ENCODE data around the gene JUND.

The JUND gene

DNA sequence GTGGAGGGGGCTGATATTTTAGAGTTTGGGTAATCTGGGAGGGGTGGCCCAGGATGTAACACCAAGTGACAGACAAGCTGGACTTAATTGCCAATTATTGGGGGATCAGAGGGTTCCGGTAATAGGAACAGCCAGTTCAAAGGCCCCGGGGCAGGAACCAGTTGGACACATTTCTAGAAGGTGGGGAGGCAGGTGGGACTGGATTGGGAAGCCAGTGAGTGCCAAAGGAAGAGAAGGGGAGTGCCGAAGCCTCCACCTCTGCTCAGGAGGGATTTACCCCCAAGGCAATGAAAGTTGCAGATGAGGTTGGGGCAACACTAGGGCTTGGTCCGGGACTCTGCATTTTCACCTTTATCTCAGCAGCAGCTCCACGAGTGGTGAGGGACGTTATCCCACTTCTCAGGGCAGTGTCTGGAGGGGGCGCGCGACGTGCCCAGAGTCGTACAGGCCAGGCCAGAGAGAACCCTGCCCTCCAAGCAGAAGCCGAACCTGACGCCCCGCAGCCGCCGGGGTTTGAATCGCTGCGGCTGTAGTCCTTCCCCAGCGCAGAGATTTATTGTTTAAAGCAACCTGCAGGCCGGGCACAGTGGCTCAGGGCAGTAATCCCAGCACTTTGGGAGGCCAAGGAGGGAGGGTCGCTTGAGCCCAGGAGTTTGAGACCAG is 5.7 kb upstream of the JUND start:
- DNase-seq (ENCODE audit: extremely low spot score): no peak
- CTCF ChIA-PET: no interaction called here
- TF ChIP-seq FOXM1 (IDR thresholded peaks at IDR 0.05; ENCODE audit: borderline replicate concordance): no peak
- TF ChIP-seq BHLHE40 (IDR thresholded peaks at IDR 0.05; ENCODE audit: borderline replicate concordance): no peak
- no peak for TF ChIP-seq ELF4 (IDR thresholded peaks at IDR 0.05)
- TF ChIP-seq PKNOX1 (IDR thresholded peaks at IDR 0.05): no peak
- no peak for TF ChIP-seq SUZ12 (IDR thresholded peaks at IDR 0.05)
- TF ChIP-seq SP1 (IDR thresholded peaks at IDR 0.05): no peak
- TF ChIP-seq LEF1 (IDR thresholded peaks at IDR 0.05; ENCODE audit: borderline replicate concordance): no peak
- TF ChIP-seq L3MBTL2 (conservative IDR thresholded peaks at IDR 0.05): no peak
- no peak for TF ChIP-seq NFRKB (IDR thresholded peaks at IDR 0.05)
- no peak for TF ChIP-seq ARNT (IDR thresholded peaks at IDR 0.05)
- TF ChIP-seq FOXK2 (IDR thresholded peaks at IDR 0.05): no peak
- no peak for TF ChIP-seq TARDBP (IDR thresholded peaks at IDR 0.05)
- TF ChIP-seq CTBP1 (IDR thresholded peaks at IDR 0.05; ENCODE audit: borderline replicate concordance): no peak
- no peak for TF ChIP-seq ZNF384 (IDR thresholded peaks at IDR 0.05)
- TF ChIP-seq HDGF (IDR thresholded peaks at IDR 0.05; ENCODE audit: borderline replicate concordance): no peak
- TF ChIP-seq FOXA1 (IDR thresholded peaks at IDR 0.05): no peak
- POLR2A ChIA-PET: interaction anchor here (1.0 kb wide), 1 partner anchor 35 kb away, joined by 3 read pairs; the partner anchor contains the start of gene LSM4

DNA sequence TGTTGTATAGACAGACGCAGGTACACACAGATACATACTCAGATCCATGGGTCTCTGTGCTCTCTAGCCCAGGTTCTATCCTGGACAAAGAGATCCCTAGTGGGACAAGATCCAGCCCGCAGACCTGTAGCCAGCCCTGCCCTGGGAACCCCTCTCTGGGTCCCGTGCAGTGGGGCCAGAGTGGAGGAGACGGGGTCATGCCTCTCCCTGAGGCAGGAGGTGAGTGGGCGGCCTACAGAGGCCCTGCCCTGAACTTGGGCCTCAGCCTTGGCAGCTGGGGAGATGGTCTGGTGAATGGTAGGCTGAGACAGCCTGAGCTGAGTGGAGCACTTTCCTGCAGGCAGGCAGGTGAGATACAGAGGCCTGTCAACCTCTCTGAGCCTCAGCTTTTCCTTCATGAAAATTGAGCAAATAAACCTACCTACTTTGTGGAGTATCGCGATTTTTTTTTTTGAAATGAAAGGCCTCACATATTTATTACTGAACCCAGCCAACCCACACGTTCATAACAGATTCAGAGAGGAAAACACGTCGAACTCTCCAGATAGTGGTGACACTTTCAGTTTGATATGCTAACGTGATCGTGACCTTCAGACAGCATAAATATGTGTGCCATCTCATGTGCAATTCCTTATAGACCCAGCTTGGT is 3.4 kb upstream of the JUND start:
- TF ChIP-seq LEF1 (IDR thresholded peaks at IDR 0.05; ENCODE audit: borderline replicate concordance) (no peak), CTBP1 (IDR thresholded peaks at IDR 0.05; ENCODE audit: borderline replicate concordance) (no peak), NFRKB (IDR thresholded peaks at IDR 0.05) (no peak), HDGF (IDR thresholded peaks at IDR 0.05; ENCODE audit: borderline replicate concordance) (no peak), ZNF384 (IDR thresholded peaks at IDR 0.05) (no peak), SUZ12 (IDR thresholded peaks at IDR 0.05) (no peak), FOXA1 (IDR thresholded peaks at IDR 0.05) (no peak), PKNOX1 (IDR thresholded peaks at IDR 0.05) (no peak), BHLHE40 (IDR thresholded peaks at IDR 0.05; ENCODE audit: borderline replicate concordance) (no peak), FOXK2 (IDR thresholded peaks at IDR 0.05) (no peak)
- POLR2A ChIA-PET: interaction anchor here (0.9 to 1.3 kb wide), 2 partner anchors 38 to 44 kb away, joined by 3 read pairs; partner anchors contain the start of gene LSM4
- no peak for DNase-seq (ENCODE audit: extremely low spot score)
- CTCF ChIA-PET: no interaction called here

DNA sequence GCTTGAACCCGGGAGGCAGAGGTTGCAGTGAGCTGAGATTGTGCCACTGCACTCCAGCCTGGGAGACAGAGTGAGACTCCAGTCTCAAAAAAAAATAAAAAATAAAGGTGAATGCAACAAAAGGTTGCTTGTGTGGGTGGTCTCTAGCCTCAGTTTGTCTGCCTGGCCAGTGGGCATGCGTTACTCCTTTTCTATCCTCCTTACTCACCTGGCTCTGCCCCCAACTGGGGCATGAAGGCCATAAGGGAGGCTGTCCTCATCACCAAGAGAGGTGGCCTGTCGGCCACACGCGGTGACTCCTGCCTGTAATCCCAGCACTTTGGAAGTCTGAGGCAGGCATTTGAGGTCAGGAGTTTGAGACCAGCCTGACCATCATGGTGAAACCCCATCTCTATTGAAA is 1.9 kb upstream of the JUND start:
- POLR2A ChIA-PET: interaction anchor here (0.7 kb wide), 1 partner anchor 549 kb away, joined by 3 read pairs; no protein-coding TSS in a partner anchor
- TF ChIP-seq SP1 (IDR thresholded peaks at IDR 0.05): no peak
- TF ChIP-seq TARDBP (IDR thresholded peaks at IDR 0.05): no peak
- no peak for TF ChIP-seq PKNOX1 (IDR thresholded peaks at IDR 0.05)
- TF ChIP-seq HDGF (IDR thresholded peaks at IDR 0.05; ENCODE audit: borderline replicate concordance): no peak
- TF ChIP-seq LEF1 (IDR thresholded peaks at IDR 0.05; ENCODE audit: borderline replicate concordance): no peak
- TF ChIP-seq L3MBTL2 (conservative IDR thresholded peaks at IDR 0.05): no peak
- TF ChIP-seq ZNF384 (IDR thresholded peaks at IDR 0.05): no peak

DNA sequence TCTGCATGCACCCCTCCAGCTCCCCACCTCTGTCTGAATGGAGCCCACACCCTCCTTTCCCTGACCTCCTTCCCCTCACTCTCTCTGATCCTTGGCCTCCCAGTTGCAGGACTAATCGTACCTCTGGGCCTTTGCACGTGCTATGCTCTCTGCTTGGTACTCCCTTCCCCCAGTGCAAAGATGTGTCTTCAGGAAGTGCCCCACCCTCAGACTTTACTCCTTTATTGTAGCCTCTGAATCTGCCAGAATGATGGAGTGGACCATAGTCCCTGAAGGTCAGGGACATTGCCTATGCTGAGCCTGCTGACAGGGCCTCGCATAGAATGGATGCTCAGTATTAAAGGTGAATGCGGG is 1.3 kb upstream of the JUND start:
- TF ChIP-seq HDGF (IDR thresholded peaks at IDR 0.05; ENCODE audit: borderline replicate concordance): no peak
- ChIA-PET CTCF (interaction anchor here (5.0 kb wide), 1 partner anchor 10 kb away, joined by 20 read pairs; no protein-coding TSS in a partner anchor), POLR2A (interaction anchor here (0.7 to 9.0 kb wide), 6 partner anchors 9 to 549 kb away, joined by 3 to 491 read pairs (median 44); partner anchors contain the start of genes LSM4 and MPV17L2)
- no peak for DNase-seq (ENCODE audit: extremely low spot score)

More for the DNA sequence above, 1.9 kb upstream of the JUND start:
- DNase-seq (ENCODE audit: extremely low spot score): no peak
- CTCF ChIA-PET: no interaction called here

DNA sequence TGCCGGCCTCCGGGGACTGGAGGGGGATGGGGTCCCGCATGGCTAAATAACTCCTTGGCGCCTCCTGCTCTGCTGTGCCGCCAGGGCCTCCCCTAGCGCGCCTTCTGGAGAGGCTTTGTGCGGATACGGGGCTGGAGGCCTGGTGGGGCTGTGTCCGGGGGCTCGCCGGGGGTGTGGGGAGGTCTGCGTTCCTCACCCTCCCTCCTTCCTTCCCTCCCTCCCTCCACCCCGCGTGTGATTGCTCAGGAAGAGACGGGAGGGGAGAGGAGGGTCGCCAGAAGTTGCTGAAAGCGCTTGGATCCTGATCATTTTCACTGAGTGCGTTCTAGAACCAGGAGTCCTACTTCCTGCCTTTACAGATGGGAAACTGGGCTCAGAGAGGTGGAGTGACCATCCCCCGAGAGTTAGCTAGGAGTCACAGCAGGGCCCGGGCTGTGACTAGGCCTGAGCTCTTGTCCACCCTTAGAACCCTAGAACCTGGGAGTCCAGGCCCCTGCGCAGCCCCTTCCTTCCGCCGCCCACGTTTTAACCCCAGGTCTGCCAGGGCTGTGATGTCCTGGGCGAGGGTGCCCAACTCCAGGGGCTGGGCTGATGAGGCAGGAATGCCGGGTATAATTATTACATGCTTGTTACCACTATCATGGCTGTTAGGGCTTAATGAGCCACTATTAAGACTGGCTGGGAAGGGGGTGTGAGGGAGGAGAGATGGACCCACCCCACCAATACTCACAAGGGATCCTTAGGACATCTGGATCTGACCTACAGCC is 782 bp upstream of the JUND start:
- POLR2A ChIA-PET: interaction anchor here (0.5 to 9.0 kb wide), 60 partner anchors 9 to 863 kb away, joined by 3 to 491 read pairs (median 4); partner anchors contain the start of genes LRRC25, LSM4, MPV17L2 and MVB12A
- CTCF ChIA-PET: interaction anchor here (0.9 to 5.9 kb wide), 6 partner anchors 11 to 74 kb away, joined by 3 to 77 read pairs (median 32); partner anchors contain the start of gene LSM4
- no peak for DNase-seq (ENCODE audit: extremely low spot score)
- no peak for TF ChIP-seq SP1 (IDR thresholded peaks at IDR 0.05)
- TF ChIP-seq HDGF (IDR thresholded peaks at IDR 0.05; ENCODE audit: borderline replicate concordance): 0 out of 2 replicates have a peak, but pooled peaks have one; percentile 22
